Embryonic facial prominence (tissue), 1 donor: Measurements from ENCODE around the gene KSR2.
"Not testable (repeated sequence)": the region's sequence is repeated elsewhere in the genome, so short reads cannot be mapped to it uniquely, and the experiment has no call there.

ENCODE experiments used
- DNase-seq: peaks from one replicate; pipeline ENCODE4 v3.0.0-alpha.2; 2016; ENCODE audit errors: extremely low spot score

Gene KSR2

GRCh38 chr12:117968826-117969659 lies at the start of gene KSR2:
Gene KSR2 (minus strand): TSS chr12:117968990. CDS start chr12:117968255, 735 bp downstream.
- DNase-seq: no peak

GRCh38 chr12:118017926-118018325 lies 49.1 kb upstream of the KSR2 start:
- DNase-seq: no peak

- DNase-seq: peak; percentile 92
These were observed 47.9 kb upstream of the KSR2 start, which contains the start of gene RFC5 for GRCh38 chr12:118016424-118017264. Gene RFC5 (plus strand): TSS chr12:118016703. CDS start chr12:118016828, 125 bp downstream.

- DNase-seq: no peak
These were observed 47.2 kb upstream of the KSR2 start for GRCh38 chr12:118015944-118016343.

GRCh38 chr12:118015306-118015705 lies 46.5 kb upstream of the KSR2 start:
- no peak for DNase-seq

GRCh38 chr12:118013283-118013682 lies 44.5 kb upstream of the KSR2 start:
- DNase-seq: no peak

- no peak for DNase-seq
These were observed 43.2 kb upstream of the KSR2 start for GRCh38 chr12:118011961-118012360.

GRCh38 chr12:118011377-118011776 lies 42.6 kb upstream of the KSR2 start:
- DNase-seq: no peak

- no peak for DNase-seq
These were observed 42.1 kb upstream of the KSR2 start for GRCh38 chr12:118010903-118011302.

- not testable (repeated sequence) for DNase-seq
These were observed 31.0 kb upstream of the KSR2 start for GRCh38 chr12:117999806-118000205.

GRCh38 chr12:117998719-117999118 lies 29.9 kb upstream of the KSR2 start:
- no peak for DNase-seq

- no peak for DNase-seq
These were observed 26.0 kb upstream of the KSR2 start for GRCh38 chr12:117994551-117995438.

GRCh38 chr12:117986705-117987469 lies 18.1 kb upstream of the KSR2 start:
- DNase-seq: no peak

GRCh38 chr12:117985182-117985581 lies 16.4 kb upstream of the KSR2 start:
- no peak for DNase-seq

- DNase-seq: no peak
These were observed 12.5 kb upstream of the KSR2 start for GRCh38 chr12:117981267-117981666.

GRCh38 chr12:117980616-117981015 lies 11.8 kb upstream of the KSR2 start:
- DNase-seq: peak; percentile 40

GRCh38 chr12:117977373-117977772 lies 8.6 kb upstream of the KSR2 start:
- no peak for DNase-seq

GRCh38 chr12:117975006-117975405 lies 6.2 kb upstream of the KSR2 start:
- DNase-seq: no peak

GRCh38 chr12:117972301-117972700 lies 3.5 kb upstream of the KSR2 start:
- DNase-seq: no peak

- DNase-seq: no peak
These were observed 1.5 kb upstream of the KSR2 start for GRCh38 chr12:117970334-117970733.
